ENCODE measurements around the gene TMX4.

GRCh38 chr20:8055096-8055495, 35.5 kb upstream of the TMX4 start:
- TF ChIP-seq, protein P1, sequence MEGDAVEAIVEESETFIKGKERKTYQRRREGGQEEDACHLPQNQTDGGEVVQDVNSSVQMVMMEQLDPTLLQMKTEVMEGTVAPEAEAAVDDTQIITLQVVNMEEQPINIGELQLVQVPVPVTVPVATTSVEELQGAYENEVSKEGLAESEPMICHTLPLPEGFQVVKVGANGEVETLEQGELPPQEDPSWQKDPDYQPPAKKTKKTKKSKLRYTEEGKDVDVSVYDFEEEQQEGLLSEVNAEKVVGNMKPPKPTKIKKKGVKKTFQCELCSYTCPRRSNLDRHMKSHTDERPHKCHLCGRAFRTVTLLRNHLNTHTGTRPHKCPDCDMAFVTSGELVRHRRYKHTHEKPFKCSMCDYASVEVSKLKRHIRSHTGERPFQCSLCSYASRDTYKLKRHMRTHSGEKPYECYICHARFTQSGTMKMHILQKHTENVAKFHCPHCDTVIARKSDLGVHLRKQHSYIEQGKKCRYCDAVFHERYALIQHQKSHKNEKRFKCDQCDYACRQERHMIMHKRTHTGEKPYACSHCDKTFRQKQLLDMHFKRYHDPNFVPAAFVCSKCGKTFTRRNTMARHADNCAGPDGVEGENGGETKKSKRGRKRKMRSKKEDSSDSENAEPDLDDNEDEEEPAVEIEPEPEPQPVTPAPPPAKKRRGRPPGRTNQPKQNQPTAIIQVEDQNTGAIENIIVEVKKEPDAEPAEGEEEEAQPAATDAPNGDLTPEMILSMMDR (IDR thresholded peaks at IDR 0.05): no peak
- TF ChIP-seq POLR2A (IDR thresholded peaks at IDR 0.05): no peak
